Muscle of leg (tissue), 11 donors: ENCODE data around the gene PRR29. TPM values are rescaled to one million over a fixed set of nuclear protein-coding genes. Genes with fewer than 3 reads are reported as not detected.

ENCODE experiments used
- DNase-seq: peaks from one replicate; pipeline ENCODE4 v3.0.0; 2013
- H3K27ac ChIP-seq: one replicate; pipeline ENCODE4 v1.5.1; 2013; ENCODE audit warnings: mild to moderate bottlenecking, low read length, control low read depth
- H3K27me3 ChIP-seq: one replicate; pipeline ENCODE4 v1.6.1; 2013; ENCODE audit warnings: low read length; ENCODE audit not compliant: control insufficient read depth, insufficient read depth
- H3K36me3 ChIP-seq: one replicate; pipeline ENCODE4 v1.6.1; 2013; ENCODE audit warnings: low read length; ENCODE audit not compliant: control insufficient read depth, insufficient read depth
- H3K4me1 ChIP-seq: one replicate; pipeline ENCODE4 v1.6.1; 2013; ENCODE audit warnings: low read length; ENCODE audit not compliant: control insufficient read depth, insufficient read depth
- H3K4me3 ChIP-seq: one replicate; pipeline ENCODE4 v1.5.1; 2013; ENCODE audit warnings: low read length, control low read depth
- H3K9me3 ChIP-seq: replicated peaks from 2 replicates; pipeline ENCODE4 v1.6.1; 2013; ENCODE audit warnings: low read depth, low read length; ENCODE audit not compliant: control insufficient read depth
- WGBS: methylation state at CpG from one replicate; pipeline ENCODE4 v1.1.5; 2013; ENCODE audit warnings: missing lambda C conversion rate; ENCODE audit not compliant: insufficient coverage; 5-methylcytosine and 5-hydroxymethylcytosine counted together
- polyA plus RNA-seq, 8 donors: library from polyadenylated mRNA; unstranded; fragments of 120-200 nt; gene quantifications; one replicate each; pipeline versions ENCODE4 v1.2.1 to v1.2.3, GENCODE V29; 2013; ENCODE audit warnings: inconsistent platforms in 1 of 8, low replicate concordance in 1 of 8; ENCODE audit not compliant: insufficient read length in 8 of 8, insufficient read depth in 1 of 8
- total RNA-seq: library from RNA; stranded (reverse); fragments of 120-200 nt; gene quantifications from one replicate; pipeline ENCODE4 v1.2.4, GENCODE V29; 2013

Gene PRR29
- total and polyA plus RNA-seq, 9 donors: 0.75 to 4.0 (median 3.0) TPM

DNA sequence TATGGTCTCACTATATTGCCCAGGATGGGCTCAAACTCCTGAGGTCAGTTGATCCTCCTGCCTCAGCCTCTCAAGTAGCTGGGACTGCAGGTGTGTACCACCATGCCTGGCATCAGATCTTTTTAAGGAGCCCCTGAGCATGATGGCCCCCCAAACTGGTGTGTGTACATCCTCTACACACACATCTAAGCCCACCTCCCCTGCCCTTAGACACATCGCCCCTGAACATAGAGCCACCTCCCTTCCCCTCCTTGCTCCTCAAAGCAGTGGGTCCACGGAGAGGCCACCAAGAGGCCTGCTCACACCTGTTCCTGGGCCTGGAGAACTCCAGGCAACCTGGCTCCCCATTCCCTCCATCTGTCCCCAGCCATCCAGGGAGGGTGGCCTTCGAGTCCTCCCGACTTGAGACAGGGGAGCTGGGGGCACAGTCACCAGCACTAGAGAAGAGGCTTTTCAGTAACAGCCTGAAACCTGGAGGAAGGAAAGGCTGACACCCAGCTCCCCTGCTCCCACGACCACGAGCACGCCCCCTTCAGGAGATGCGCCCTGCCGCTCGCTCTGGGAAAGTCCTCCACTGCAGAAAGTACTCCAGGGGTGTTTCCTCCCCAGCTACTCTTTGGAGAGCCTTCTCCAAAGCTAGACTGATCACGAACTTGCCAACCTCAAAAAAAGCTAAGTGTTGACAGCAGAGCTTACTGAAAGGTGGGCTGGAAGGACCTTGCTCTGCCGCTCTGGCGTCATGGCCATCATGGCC, 12.6 kb upstream of the PRR29 start:
- Histone ChIP-seq H3K9me3 (peaks cover 3% of the 10 kb centered on the region), H3K4me1 (peaks cover 83% of the 10 kb centered on the region), H3K27me3 (peaks cover 2% of the 10 kb centered on the region), H3K4me3 (no peak overlapping the region), H3K27ac (peak overlapping the region; percentile 94), H3K36me3 (no peaks in the 10 kb centered on the region)
- WGBS: 82% methylated on average over 5 of the region's 13 CpGs
- DNase-seq: no peak

GRCh38 chr17:63986821-63987220, 11.3 kb upstream of the PRR29 start:
- peaks cover 81% of the 10 kb centered on the region for H3K4me1 ChIP-seq
- peaks cover 3% of the 10 kb centered on the region for H3K9me3 ChIP-seq
- H3K27me3 ChIP-seq: peaks cover 2% of the 10 kb centered on the region
- 43% methylated on average over 3 of the region's 3 CpGs for WGBS
- peak overlapping the region; percentile 75 for H3K27ac ChIP-seq
- H3K36me3 ChIP-seq: no peaks in the 10 kb centered on the region
- H3K4me3 ChIP-seq: no peak overlapping the region
- no peak for DNase-seq

- Histone ChIP-seq H3K36me3 (no peaks in the 10 kb centered on the region), H3K9me3 (no peaks in the 10 kb centered on the region), H3K4me1 (peaks cover 77% of the 10 kb centered on the region), H3K27me3 (peaks cover 3% of the 10 kb centered on the region), H3K4me3 (peak overlapping the region; percentile 54), H3K27ac (peak overlapping the region; percentile 93)
- WGBS: 77% methylated on average over 16 of the region's 18 CpGs
- no peak for DNase-seq
Observed at GRCh38 chr17:63987221-63988126, 10.7 kb upstream of the PRR29 start.

DNA sequence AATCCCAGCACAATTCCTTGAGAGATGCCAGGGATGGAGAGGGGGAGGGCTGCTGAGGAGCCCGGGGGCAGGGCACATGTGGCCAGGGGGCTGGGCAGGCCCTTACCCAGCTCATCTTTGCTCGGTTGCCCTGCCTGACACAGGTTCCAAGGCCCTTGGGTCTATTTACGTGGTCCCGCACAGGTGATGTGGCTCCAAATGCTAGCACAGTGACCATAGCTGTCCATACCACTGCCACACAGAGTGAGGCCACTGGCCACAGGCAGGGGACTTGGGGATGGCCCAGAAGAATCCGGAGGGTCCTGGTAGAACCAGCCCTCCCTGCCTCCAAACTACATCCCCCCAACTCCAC, 10.0 kb upstream of the PRR29 start:
- DNase-seq: no peak
- no peaks in the 10 kb centered on the region for H3K9me3 ChIP-seq
- no peaks in the 10 kb centered on the region for H3K36me3 ChIP-seq
- WGBS: 85% methylated on average over 3 of the region's 5 CpGs
- H3K4me1 ChIP-seq: peaks cover 72% of the 10 kb centered on the region
- H3K27ac ChIP-seq: peak overlapping the region; percentile 93
- H3K4me3 ChIP-seq: peak overlapping the region; percentile 54
- peaks cover 4% of the 10 kb centered on the region for H3K27me3 ChIP-seq

GRCh38 chr17:63988741-63989621, 9.2 kb upstream of the PRR29 start:
- WGBS: 28% methylated on average over 31 of the region's 35 CpGs
- Histone ChIP-seq H3K4me1 (peaks cover 63% of the 10 kb centered on the region), H3K4me3 (peak overlapping the region; percentile 54), H3K36me3 (no peaks in the 10 kb centered on the region), H3K27ac (peak overlapping the region; percentile 93), H3K27me3 (peaks cover 4% of the 10 kb centered on the region), H3K9me3 (no peaks in the 10 kb centered on the region)
- DNase-seq: peak; percentile 75

DNA sequence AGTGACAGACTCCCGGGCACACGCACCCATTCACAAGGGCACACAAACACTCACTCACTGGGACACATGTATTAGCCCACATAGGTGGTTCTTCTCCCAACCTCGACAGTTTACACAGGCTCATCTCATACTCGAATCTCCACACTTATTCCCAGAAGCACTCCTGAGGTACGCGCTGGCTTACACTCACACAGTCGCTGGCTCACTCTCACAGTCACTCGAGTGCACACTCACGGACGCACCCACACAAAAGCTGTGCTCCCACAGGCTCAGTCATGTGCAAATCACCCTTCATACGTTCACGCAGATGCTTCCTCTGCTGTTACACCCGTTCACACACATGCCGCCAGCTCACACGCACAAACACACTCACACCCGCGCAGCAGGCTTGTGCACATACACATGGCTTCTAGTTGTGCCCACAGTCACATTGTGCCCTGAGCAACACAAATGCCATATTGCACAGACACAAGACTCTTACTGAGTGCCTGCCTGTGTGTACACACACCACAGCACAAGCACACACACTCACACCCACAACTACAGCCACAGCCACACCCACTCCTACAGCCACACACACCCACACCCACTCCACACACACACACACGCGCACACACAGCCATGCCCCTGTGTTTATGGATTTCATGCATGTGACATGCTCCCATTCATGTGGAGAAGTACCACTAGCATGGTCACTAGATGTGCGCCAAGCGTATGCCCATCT, 8.4 kb upstream of the PRR29 start:
- no peaks in the 10 kb centered on the region for H3K9me3 ChIP-seq
- DNase-seq: no peak
- H3K27me3 ChIP-seq: peaks cover 4% of the 10 kb centered on the region
- H3K27ac ChIP-seq: peak overlapping the region; percentile 93
- H3K4me1 ChIP-seq: peaks cover 55% of the 10 kb centered on the region
- no peaks in the 10 kb centered on the region for H3K36me3 ChIP-seq
- peak overlapping the region; percentile 54 for H3K4me3 ChIP-seq
- WGBS: 69% methylated on average over 21 of the region's 21 CpGs

GRCh38 chr17:63991611-63992010, 6.5 kb upstream of the PRR29 start:
- no peaks in the 10 kb centered on the region for H3K36me3 ChIP-seq
- DNase-seq: no peak
- H3K27me3 ChIP-seq: peaks cover 4% of the 10 kb centered on the region
- peaks cover 38% of the 10 kb centered on the region for H3K4me1 ChIP-seq
- no peak overlapping the region for H3K27ac ChIP-seq
- no peak overlapping the region for H3K4me3 ChIP-seq
- H3K9me3 ChIP-seq: no peaks in the 10 kb centered on the region
- 65% methylated on average over 8 of the region's 11 CpGs for WGBS

DNA sequence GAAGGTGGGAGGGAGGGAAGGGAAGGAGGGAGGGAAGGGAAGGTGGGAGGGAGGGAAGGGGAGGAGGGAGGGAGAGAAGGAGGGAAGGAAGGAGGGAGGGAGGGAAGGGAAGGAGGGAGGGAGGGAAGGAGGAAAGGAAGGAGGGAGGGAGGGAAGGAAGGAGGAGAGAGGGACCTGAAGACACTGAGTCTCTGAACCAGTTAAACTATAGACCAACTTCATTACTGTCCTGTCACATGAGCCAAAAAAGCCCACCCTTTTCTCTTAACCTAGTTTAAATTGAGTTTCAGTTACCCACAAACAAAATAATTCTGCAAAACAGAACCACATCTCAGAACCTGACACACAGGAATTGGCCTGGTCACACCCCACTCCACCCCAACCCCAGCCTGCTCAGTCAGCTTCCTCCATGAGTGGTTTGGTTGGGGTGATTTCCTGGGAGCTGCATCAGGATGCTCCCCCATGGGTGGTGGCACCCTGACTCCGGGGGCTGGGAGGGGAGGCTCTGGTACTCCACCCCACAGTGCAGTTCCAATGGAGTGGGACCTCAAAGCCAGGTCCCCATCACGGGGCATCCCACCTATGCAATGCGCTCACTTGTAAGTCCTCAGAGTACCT, 4.7 kb upstream of the PRR29 start:
- H3K4me3 ChIP-seq: no peak overlapping the region
- H3K36me3 ChIP-seq: no peaks in the 10 kb centered on the region
- peaks cover 14% of the 10 kb centered on the region for H3K27me3 ChIP-seq
- no peak overlapping the region for H3K27ac ChIP-seq
- WGBS: 82% methylated on average over 3 of the region's 3 CpGs
- H3K4me1 ChIP-seq: peaks cover 39% of the 10 kb centered on the region
- H3K9me3 ChIP-seq: no peaks in the 10 kb centered on the region
- DNase-seq: no peak

DNA sequence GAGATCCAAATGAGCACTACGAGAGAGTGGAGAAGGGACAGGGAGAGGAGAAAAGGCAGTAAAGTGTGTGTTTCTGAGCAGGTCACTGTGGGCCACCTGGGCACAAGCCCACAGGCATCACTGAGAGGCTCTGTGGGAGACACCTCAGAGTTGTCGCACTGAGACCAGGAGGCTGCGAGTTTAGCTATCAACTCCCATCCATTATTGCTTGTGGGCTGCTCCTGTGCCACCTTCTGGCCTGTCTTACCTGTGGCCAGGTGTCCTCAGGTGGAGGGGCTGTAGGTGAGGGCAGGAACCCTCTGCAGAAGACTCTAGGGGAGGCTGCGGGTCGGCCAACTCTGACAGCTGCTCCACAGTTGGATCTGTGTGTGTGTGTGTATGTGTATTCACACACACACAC, 2.5 kb upstream of the PRR29 start:
- Histone ChIP-seq H3K4me1 (peaks cover 26% of the 10 kb centered on the region), H3K27me3 (peaks cover 12% of the 10 kb centered on the region), H3K9me3 (no peaks in the 10 kb centered on the region), H3K4me3 (no peak overlapping the region), H3K27ac (no peak overlapping the region), H3K36me3 (no peaks in the 10 kb centered on the region)
- DNase-seq: no peak
- 54% methylated on average over 1 of the region's 5 CpGs for WGBS
